Measurements from ENCODE around the gene SEC23A.
"Not testable (repeated sequence)": the region's sequence is repeated elsewhere in the genome, so short reads cannot be mapped to it uniquely, and the experiment has no call there.

Gene SEC23A

DNA sequence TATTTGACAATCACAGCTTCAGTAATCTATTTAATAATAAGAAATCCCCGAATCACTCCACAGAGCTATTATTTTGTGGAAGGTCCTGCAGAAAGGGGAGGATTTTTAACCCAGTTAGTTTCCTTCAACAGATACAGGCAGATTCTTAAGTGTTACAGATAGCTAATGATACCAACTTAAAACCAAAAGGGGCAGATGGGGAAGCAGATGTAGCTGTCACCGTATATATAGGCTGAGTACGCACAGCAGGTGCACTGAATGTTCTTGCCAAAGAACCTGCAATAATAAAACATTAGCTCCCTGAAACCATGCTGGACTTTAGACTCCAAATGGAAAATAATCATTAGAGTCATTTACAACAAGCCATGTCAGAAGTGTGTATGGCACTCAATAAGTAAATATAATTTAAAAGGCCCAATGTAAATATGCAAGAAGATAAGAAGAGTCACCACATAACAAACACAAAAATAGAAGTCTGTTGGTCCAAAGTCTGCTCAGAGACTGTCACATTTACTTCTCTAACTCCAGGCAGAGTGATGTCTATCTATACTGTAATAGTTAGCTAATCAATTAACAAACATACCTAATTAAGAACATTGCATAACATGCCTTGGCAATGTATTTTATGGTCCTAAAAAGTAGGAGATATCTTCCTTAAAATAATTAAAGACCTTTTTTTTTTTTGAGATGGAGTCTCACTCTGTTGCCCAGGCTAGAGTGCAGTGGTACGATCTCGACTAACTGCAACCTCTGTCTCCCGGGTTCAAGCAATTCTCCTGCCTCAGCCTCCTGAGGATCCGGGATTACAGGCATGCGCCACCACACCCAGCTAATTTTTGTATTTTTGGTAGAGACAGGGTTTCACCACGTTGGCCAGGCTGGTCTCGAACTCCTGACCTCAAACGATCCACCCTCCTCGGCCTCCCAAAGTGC lies 78.8 kb downstream of the SEC23A start:
- Histone ChIP-seq H3K36me3 (ENCODE audit: insufficient read depth, low read length) (no peaks in the 10 kb centered on the region), H3K4me2 (ENCODE audit: low read depth, low read length, poor library complexity, severe bottlenecking) (no peak overlapping the region), H2AFZ (ENCODE audit: low read length) (no peak overlapping the region), H3K9me2 (replicated peaks; ENCODE audit: low read depth, low read length) (no peaks in the 10 kb centered on the region), H3K4me3 (ENCODE audit: low read length, poor library complexity, severe bottlenecking) (no peak overlapping the region), H3K79me2 (ENCODE audit: insufficient read depth, low read length) (no peaks in the 10 kb centered on the region), H3K27me3 (ENCODE audit: insufficient read depth, low read length, poor library complexity, severe bottlenecking) (no peaks in the 10 kb centered on the region), H3K9ac (ENCODE audit: low read depth, low read length, poor library complexity, severe bottlenecking) (no peak overlapping the region), H3F3A (ENCODE audit: low read depth) (no peaks in the 10 kb centered on the region), H4K20me1 (ENCODE audit: insufficient read depth, low read length, poor library complexity, severe bottlenecking) (no peaks in the 10 kb centered on the region), H3K9me3 (ENCODE audit: insufficient read depth, low read depth, low read length) (no peaks in the 10 kb centered on the region), H3K4me1 (ENCODE audit: insufficient read depth, low read length, poor library complexity, severe bottlenecking) (peaks cover 7% of the 10 kb centered on the region)
- TF ChIP-seq EZH2phosphoT487 (IDR thresholded peaks at IDR 0.05; ENCODE audit: borderline replicate concordance): no peak
- TF ChIP-seq, protein P1, sequence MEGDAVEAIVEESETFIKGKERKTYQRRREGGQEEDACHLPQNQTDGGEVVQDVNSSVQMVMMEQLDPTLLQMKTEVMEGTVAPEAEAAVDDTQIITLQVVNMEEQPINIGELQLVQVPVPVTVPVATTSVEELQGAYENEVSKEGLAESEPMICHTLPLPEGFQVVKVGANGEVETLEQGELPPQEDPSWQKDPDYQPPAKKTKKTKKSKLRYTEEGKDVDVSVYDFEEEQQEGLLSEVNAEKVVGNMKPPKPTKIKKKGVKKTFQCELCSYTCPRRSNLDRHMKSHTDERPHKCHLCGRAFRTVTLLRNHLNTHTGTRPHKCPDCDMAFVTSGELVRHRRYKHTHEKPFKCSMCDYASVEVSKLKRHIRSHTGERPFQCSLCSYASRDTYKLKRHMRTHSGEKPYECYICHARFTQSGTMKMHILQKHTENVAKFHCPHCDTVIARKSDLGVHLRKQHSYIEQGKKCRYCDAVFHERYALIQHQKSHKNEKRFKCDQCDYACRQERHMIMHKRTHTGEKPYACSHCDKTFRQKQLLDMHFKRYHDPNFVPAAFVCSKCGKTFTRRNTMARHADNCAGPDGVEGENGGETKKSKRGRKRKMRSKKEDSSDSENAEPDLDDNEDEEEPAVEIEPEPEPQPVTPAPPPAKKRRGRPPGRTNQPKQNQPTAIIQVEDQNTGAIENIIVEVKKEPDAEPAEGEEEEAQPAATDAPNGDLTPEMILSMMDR (conservative IDR thresholded peaks at IDR 0.05; ENCODE audit: low read length): no peak

DNA sequence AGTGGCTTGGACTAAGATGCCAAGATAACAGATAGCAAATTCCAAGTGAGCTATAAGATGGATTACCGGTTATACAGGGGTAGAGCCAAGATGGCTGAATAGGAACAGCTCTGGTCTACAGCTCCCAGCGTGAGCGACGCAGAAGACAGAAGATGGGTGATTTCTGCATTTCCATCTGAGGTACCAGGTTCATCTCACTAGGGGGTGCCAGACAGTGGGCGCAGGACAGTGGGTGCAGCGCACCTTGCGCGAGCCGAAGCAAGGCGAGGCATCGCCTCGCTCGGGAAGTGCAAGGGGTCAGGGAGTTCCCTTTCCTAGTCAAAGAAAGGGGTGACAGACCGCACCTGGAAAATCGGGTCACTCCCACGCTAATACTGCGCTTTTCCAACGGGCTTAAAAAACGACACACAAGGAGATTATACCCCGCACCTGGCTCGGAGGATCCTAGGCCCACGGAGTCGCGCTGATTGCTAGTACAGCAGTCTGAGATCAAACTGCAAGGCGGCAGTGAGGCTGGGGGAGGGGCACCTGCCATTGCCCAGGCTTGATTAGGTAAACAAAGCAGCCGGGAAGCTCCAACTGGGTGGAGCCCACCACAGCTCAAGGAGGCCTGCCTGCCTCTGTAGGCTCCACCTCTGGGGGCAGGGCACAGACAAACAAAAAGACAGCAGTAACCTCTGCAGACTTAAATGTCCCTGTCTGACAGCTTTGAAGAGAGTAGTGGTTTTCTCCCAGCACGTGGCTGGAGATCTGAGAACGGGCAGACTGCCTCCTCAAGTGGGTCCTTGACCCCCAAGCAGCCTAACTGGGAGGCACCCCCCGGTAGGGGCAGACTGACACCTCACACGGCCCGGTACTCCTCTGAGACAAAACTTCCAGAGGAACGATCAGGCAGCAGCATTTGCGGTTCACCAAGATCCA lies 85.7 kb downstream of the SEC23A start:
- not testable (repeated sequence) for H3K9me2 ChIP-seq (replicated peaks; ENCODE audit: low read depth, low read length); H3K4me1 ChIP-seq (ENCODE audit: insufficient read depth, low read length, poor library complexity, severe bottlenecking); H3K27me3 ChIP-seq (ENCODE audit: insufficient read depth, low read length, poor library complexity, severe bottlenecking); H4K20me1 ChIP-seq (ENCODE audit: insufficient read depth, low read length, poor library complexity, severe bottlenecking); H3K36me3 ChIP-seq (ENCODE audit: insufficient read depth, low read length); H3K9me3 ChIP-seq (ENCODE audit: insufficient read depth, low read depth, low read length); H3K79me2 ChIP-seq (ENCODE audit: insufficient read depth, low read length); H3K9ac ChIP-seq (ENCODE audit: low read depth, low read length, poor library complexity, severe bottlenecking); H3K4me3 ChIP-seq (ENCODE audit: low read length, poor library complexity, severe bottlenecking); H2AFZ ChIP-seq (ENCODE audit: low read length); H3K4me2 ChIP-seq (ENCODE audit: low read depth, low read length, poor library complexity, severe bottlenecking); H3F3A ChIP-seq (ENCODE audit: low read depth)

DNA sequence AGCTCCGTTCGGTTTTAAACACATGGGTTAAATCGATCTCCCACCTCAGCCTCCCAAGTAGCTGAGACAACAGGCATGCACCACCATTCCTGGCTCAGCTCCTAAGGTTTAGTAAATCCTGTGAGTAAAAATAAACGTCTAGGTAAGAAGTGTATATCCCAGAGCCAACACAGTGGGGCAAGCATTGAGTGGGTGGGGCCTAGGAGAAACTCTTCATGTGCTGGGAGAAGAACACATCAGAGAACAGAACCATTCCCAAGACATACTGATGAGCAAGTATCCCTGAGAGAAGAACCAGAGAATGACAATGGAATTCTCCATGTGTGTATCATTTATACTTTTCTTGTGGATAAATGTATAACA lies 86.3 kb downstream of the SEC23A start:
- H2AFZ ChIP-seq (ENCODE audit: low read length): no peak overlapping the region
- no peak overlapping the region for H3K9ac ChIP-seq (ENCODE audit: low read depth, low read length, poor library complexity, severe bottlenecking)
- no peak overlapping the region for H3K4me2 ChIP-seq (ENCODE audit: low read depth, low read length, poor library complexity, severe bottlenecking)
- no peak overlapping the region for H3K4me3 ChIP-seq (ENCODE audit: low read length, poor library complexity, severe bottlenecking)
- H3K79me2 ChIP-seq (ENCODE audit: insufficient read depth, low read length): no peaks in the 10 kb centered on the region
- H3K36me3 ChIP-seq (ENCODE audit: insufficient read depth, low read length): no peaks in the 10 kb centered on the region
- no peaks in the 10 kb centered on the region for H3K4me1 ChIP-seq (ENCODE audit: insufficient read depth, low read length, poor library complexity, severe bottlenecking)
- H3K9me3 ChIP-seq (ENCODE audit: insufficient read depth, low read depth, low read length): no peaks in the 10 kb centered on the region
- TF ChIP-seq, protein P1 (conservative IDR thresholded peaks at IDR 0.05; ENCODE audit: low read length): no peak
- no peak for TF ChIP-seq EZH2phosphoT487 (IDR thresholded peaks at IDR 0.05; ENCODE audit: borderline replicate concordance)
- no peaks in the 10 kb centered on the region for H3K9me2 ChIP-seq (replicated peaks; ENCODE audit: low read depth, low read length)
- H4K20me1 ChIP-seq (ENCODE audit: insufficient read depth, low read length, poor library complexity, severe bottlenecking): no peaks in the 10 kb centered on the region
- no peaks in the 10 kb centered on the region for H3F3A ChIP-seq (ENCODE audit: low read depth)
- no peaks in the 10 kb centered on the region for H3K27me3 ChIP-seq (ENCODE audit: insufficient read depth, low read length, poor library complexity, severe bottlenecking)
